Endothelial cell of umbilical vein (primary cell): ENCODE measurements around the gene DSE.

ENCODE experiments used
- JUN ChIP-seq: IDR thresholded peaks from 2 replicates; pipeline ENCODE4 v1.6.1; 2011; ENCODE audit warnings: borderline replicate concordance, low read depth; ENCODE audit not compliant: insufficient read length, insufficient read depth
- POLR2A ChIP-seq: IDR thresholded peaks from 2 replicates; pipeline ENCODE4 v1.6.1; 2012; ENCODE audit warnings: low read depth, mild to moderate bottlenecking, control low read depth, low read length
- POLR2AphosphoS5 ChIP-seq: IDR thresholded peaks from 2 replicates; pipeline ENCODE4 v1.6.1; 2012; ENCODE audit warnings: low read depth, mild to moderate bottlenecking, control low read depth, low read length, moderate library complexity; ENCODE audit not compliant: insufficient read depth

DNA sequence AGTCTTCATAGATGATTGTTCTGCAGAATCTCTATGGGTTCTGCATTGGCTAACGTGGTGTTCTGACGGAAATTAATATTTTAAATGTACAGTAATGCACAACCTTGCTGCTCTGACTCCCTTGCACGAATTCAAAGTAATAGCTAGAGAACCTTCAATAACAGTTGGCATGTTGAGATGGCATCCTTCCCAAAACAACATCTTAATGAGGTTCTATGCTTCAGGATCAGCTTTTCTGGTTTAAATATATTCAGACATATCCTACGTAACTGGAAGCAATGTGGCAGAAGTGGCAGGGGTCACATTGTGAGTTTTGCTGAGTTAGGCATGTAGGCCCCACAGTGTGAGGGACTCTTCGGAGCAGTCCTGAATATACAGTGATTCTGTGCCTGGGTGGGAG lies 25.7 kb downstream of the DSE start:
- TF ChIP-seq POLR2A (no peak), POLR2AphosphoS5 (no peak), JUN (no peak)
